Inflammatory macrophage treated with lipopolysaccharide for 1 hour (primary cell): Measurements from ENCODE around the gene LHFPL3.
A peak's percentile ranks its signal among the peaks of the same experiment; 100 is the strongest.

ENCODE experiments used
- DNase-seq, 2 donors: peaks; one replicate each; pipeline ENCODE4 v3.0.0-alpha.2; 2020 to 2022

The LHFPL3 gene

GRCh38 chr7:104805449-104806317, 477.3 kb downstream of the LHFPL3 start:
- DNase-seq: no peak

- DNase-seq: no peak
Measured at GRCh38 chr7:104807671-104808070, 479.3 kb downstream of the LHFPL3 start.

GRCh38 chr7:104809906-104810305, 481.5 kb downstream of the LHFPL3 start:
- DNase-seq: no peak

GRCh38 chr7:104814126-104814525, 485.7 kb downstream of the LHFPL3 start:
- DNase-seq: no peak

GRCh38 chr7:104814671-104815400, 486.4 kb downstream of the LHFPL3 start:
- no peak for DNase-seq

- no peak for DNase-seq
Measured at GRCh38 chr7:104816537-104816936, 488.1 kb downstream of the LHFPL3 start.

- DNase-seq: no peak
Measured at GRCh38 chr7:104818961-104819880, 490.8 kb downstream of the LHFPL3 start.

GRCh38 chr7:104820836-104821535, 492.6 kb downstream of the LHFPL3 start:
- no peak for DNase-seq

- DNase-seq: no peak
Measured at GRCh38 chr7:104823177-104823576, 494.8 kb downstream of the LHFPL3 start.

- DNase-seq: no peak
Measured at GRCh38 chr7:104825099-104825498, 496.7 kb downstream of the LHFPL3 start.

GRCh38 chr7:104826135-104826534, 497.7 kb downstream of the LHFPL3 start:
- no peak for DNase-seq

GRCh38 chr7:104836976-104837375, 508.6 kb downstream of the LHFPL3 start:
- DNase-seq: no peak

- no peak for DNase-seq
Measured at GRCh38 chr7:104838537-104839299, 510.3 kb downstream of the LHFPL3 start.

GRCh38 chr7:104839842-104840241, 511.4 kb downstream of the LHFPL3 start:
- DNase-seq: no peak

GRCh38 chr7:104841798-104842197, 513.4 kb downstream of the LHFPL3 start:
- no peak for DNase-seq

- no peak for DNase-seq
Measured at GRCh38 chr7:104843198-104843597, 514.8 kb downstream of the LHFPL3 start.

- no peak for DNase-seq
Measured at GRCh38 chr7:104845557-104845956, 517.2 kb downstream of the LHFPL3 start.

- no peak for DNase-seq
Measured at GRCh38 chr7:104846731-104847130, 518.3 kb downstream of the LHFPL3 start.

GRCh38 chr7:104848138-104848990, 520.0 kb downstream of the LHFPL3 start:
- DNase-seq: peak; percentile 7 to 85

- no peak for DNase-seq
Measured at GRCh38 chr7:104850374-104850773, 522.0 kb downstream of the LHFPL3 start.

- no peak for DNase-seq
Measured at GRCh38 chr7:104851268-104851667, 522.9 kb downstream of the LHFPL3 start.
